Transverse colon (tissue), 4 donors: Measurements from ENCODE around the gene TMEM132E. TPM values are rescaled to one million over a fixed set of nuclear protein-coding genes. Genes with fewer than 3 reads are reported as not detected.

Source experiments
- DNase-seq: peaks from one replicate; pipeline ENCODE4 v3.0.0-alpha.2; 2019
- H3K27ac ChIP-seq, 4 donors: fragments of 200-600 bp; sonication (generic); 2 replicates each; pipeline ENCODE4 v1.5.1; 2016 to 2018; ENCODE audit warnings: inconsistent platforms in 4 of 4
- H3K27me3 ChIP-seq: fragments of 200-600 bp; sonication (generic); 2 replicates; pipeline ENCODE4 v1.5.1; 2017; ENCODE audit warnings: inconsistent platforms
- H3K36me3 ChIP-seq, 4 donors: fragments of 200-600 bp; sonication (generic); 2 replicates each; pipeline ENCODE4 v1.5.1; 2017 to 2019; ENCODE audit warnings: inconsistent platforms in 4 of 4
- H3K4me1 ChIP-seq, 4 donors: fragments of 200-600 bp; sonication (generic); 2 replicates each; pipeline ENCODE4 v1.5.1; 2017 to 2020; ENCODE audit warnings: inconsistent platforms in 4 of 4
- H3K4me3 ChIP-seq, 4 donors: fragments of 200-600 bp; sonication (generic); 1 replicate in 1 of 4; 2 replicates in 3 of 4; pipeline versions ENCODE4 v1.5.1 to v1.6.1; 2017 to 2019; ENCODE audit warnings: inconsistent platforms in 4 of 4
- H3K9me3 ChIP-seq, 2 donors: fragments of 200-600 bp; sonication (generic); 2 replicates each; pipeline ENCODE4 v1.5.1; 2017 to 2019; ENCODE audit warnings: inconsistent platforms in 2 of 2
- CTCF ChIP-seq, 5 experiments: fragments of 200-600 bp in 3 of 5; fragments of 450-650 bp in 2 of 5; sonication (generic) in 3 of 5; IDR thresholded peaks; 1 replicate in 2 of 5; 2 replicates in 3 of 5; pipeline ENCODE4 v1.5.1; 2016 to 2017; ENCODE audit warnings: antibody characterized with exemption in 5 of 5, inconsistent platforms in 3 of 5, mild to moderate bottlenecking in 2 of 5, moderate library complexity in 1 of 5
- EP300 ChIP-seq: sonication (generic); formaldehyde crosslinking; IDR thresholded peaks from one replicate; pipeline ENCODE4 v1.6.1; 2017; ENCODE audit warnings: antibody characterized with exemption, low read depth
- POLR2A ChIP-seq: fragments of 450-650 bp; IDR thresholded peaks from one replicate; pipeline ENCODE4 v1.6.1; 2016; ENCODE audit warnings: antibody characterized with exemption, mild to moderate bottlenecking, moderate library complexity
- POLR2AphosphoS5 ChIP-seq, 3 donors: sonication (generic); formaldehyde crosslinking; IDR thresholded peaks; one replicate each; pipeline ENCODE4 v1.6.1; 2016; ENCODE audit warnings: antibody characterized with exemption in 3 of 3
- WGBS, 2 donors: methylation state at CpG; one replicate each; pipeline ENCODE4 v1.1.5; 2018; ENCODE audit warnings: low coverage in 1 of 2; 5-methylcytosine and 5-hydroxymethylcytosine counted together
- in situ Hi-C, 4 donors: fragments of 200-750 bp; cut with MboI; loops; one replicate each; pipeline versions ENCODE4 v1.15.0 to v1.15.1; 2017; ENCODE audit warnings: low sequenced_read_pairs in 3 of 4, low pct_ligation_motif_present in 1 of 4, low pct_unique_long_range_greater_than_20kb in 1 of 4
- intact Hi-C: fragments of 100-400 bp; cut with DNase I; formaldehyde crosslinking; loops from one replicate; pipeline ENCODE4 v1.15.1; 2023; ENCODE audit warnings: low total_unique reads
- total RNA-seq, 4 donors: library from RNA; depleted of rRNA; stranded (reverse); fragments of >200 nt; gene quantifications; one replicate each; pipeline ENCODE4 v1.1.0, GENCODE V29; 2016

Gene TMEM132E
- total RNA-seq, 4 donors from 2014 or later, result not detected

- Histone ChIP-seq H3K27me3 (no peaks in the 10 kb centered on the region), H3K4me1 (no peaks in the 10 kb centered on the region), H3K4me3 (no peak overlapping the region), H3K36me3 (no peaks in the 10 kb centered on the region), H3K27ac (no peak overlapping the region), H3K9me3 (no peaks in the 10 kb centered on the region)
- DNase-seq, result no peak
- TF ChIP-seq POLR2A, result no peak
- TF ChIP-seq EP300, result no peak
- TF ChIP-seq CTCF (IDR thresholded peaks at IDR 0.05), result no peak
- no peak for TF ChIP-seq POLR2AphosphoS5 (IDR thresholded peaks at IDR 0.05)
- intact Hi-C loops (no loop called here), in situ Hi-C loops (loop anchor here in 1 of 4 donors (25.0 kb wide), 2 partner anchors 97 to 453 kb away; partner anchors contain the start of genes FNDC8 and RAD51D)
- WGBS, 2 donors, result 57 to 73% methylated on average over 2 to 10 of the region's 10 CpGs
These were observed 79.6 kb downstream of the TMEM132E start for GRCh38 chr17:34658811-34659560.

- no peaks in the 10 kb centered on the region for H3K4me1 ChIP-seq
- WGBS, 2 donors, result 48 to 57% methylated on average over 3 of the region's 3 CpGs
- no peaks in the 10 kb centered on the region for H3K36me3 ChIP-seq
- DNase-seq, result no peak
- H3K4me3 ChIP-seq, result no peak overlapping the region
- H3K9me3 ChIP-seq, result no peaks in the 10 kb centered on the region
- peaks cover 29% of the 10 kb centered on the region for H3K27me3 ChIP-seq
- in situ Hi-C loops, result loop anchor here in 1 of 4 donors (25.0 kb wide), 2 partner anchors 101 to 449 kb away; partner anchors contain the start of genes FNDC8 and RAD51D
- intact Hi-C loops, result no loop called here
- no peak overlapping the region for H3K27ac ChIP-seq
- TF ChIP-seq CTCF (IDR thresholded peaks at IDR 0.05), result no peak
- no peak for TF ChIP-seq POLR2AphosphoS5 (IDR thresholded peaks at IDR 0.05)
- no peak for TF ChIP-seq POLR2A
- TF ChIP-seq EP300, result no peak
These were observed 84.3 kb downstream of the TMEM132E start for GRCh38 chr17:34663714-34664113.

DNA sequence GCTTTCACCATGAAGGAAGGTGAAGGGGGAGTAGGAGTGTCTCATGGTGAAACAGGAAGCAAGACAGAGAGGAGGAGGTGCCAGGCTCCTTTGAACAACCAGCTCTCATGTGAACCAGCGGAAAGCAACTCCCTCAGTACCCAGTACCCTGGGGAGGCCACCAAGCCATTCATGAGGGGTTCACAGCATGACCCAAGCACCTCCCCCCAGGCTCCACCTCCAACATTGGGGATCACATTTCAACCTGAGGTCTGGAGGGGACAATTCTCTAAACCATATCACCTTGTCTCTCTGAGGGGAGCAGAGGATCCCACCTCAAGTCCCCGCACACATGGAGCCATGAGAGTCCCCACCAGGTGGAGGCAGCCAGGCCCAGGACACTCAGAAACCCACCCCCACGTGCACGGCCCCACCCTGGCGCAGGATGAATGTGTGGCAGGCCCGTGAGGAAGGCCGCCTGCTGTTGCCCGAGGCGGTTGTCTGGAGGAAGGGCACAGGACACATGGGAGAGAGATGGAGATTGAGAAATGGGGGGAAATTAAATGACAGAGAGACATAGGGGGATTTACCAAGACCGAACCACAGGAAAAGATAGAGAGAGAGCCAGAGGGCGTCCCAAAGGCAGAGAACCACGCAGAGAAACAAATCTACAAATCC, 85.9 kb downstream of the TMEM132E start:
- no peaks in the 10 kb centered on the region for H3K9me3 ChIP-seq
- intact Hi-C loops, result no loop called here
- H3K36me3 ChIP-seq, result no peaks in the 10 kb centered on the region
- H3K27me3 ChIP-seq, result peaks cover 29% of the 10 kb centered on the region
- in situ Hi-C loops, result loop anchor here in 1 of 4 donors (25.0 kb wide), 2 partner anchors 103 to 447 kb away; partner anchors contain the start of genes FNDC8 and RAD51D
- no peaks in the 10 kb centered on the region for H3K4me1 ChIP-seq
- H3K27ac ChIP-seq, result no peak overlapping the region
- TF ChIP-seq EP300 (no peak), POLR2A (no peak), POLR2AphosphoS5 (IDR thresholded peaks at IDR 0.05) (no peak), CTCF (IDR thresholded peaks at IDR 0.05) (no peak)
- no peak for DNase-seq
- WGBS, 2 donors, result 42 to 48% methylated on average over 4 to 12 of the region's 12 CpGs
- no peak overlapping the region for H3K4me3 ChIP-seq
